ENCODE data around the gene VPS13C. TPM values are rescaled to one million over a fixed set of nuclear protein-coding genes. Genes with fewer than 3 reads are reported as not detected.
"Not testable (repeated sequence)": the region's sequence is repeated elsewhere in the genome, so short reads cannot be mapped to it uniquely, and the experiment has no call there.

VPS13C gene
- total RNA-seq, 1 experiment from 2014 or later, result 12.7 TPM

- DNase-seq (ENCODE audit: low spot score), result no peak
Measured at GRCh38 chr15:62035256-62035924, 24.9 kb downstream of the VPS13C start.

- DNase-seq (ENCODE audit: low spot score), result no peak
Measured at GRCh38 chr15:62027916-62028315, 32.3 kb downstream of the VPS13C start.

- DNase-seq (ENCODE audit: low spot score), result no peak
Measured at GRCh38 chr15:62027263-62027565, 33.0 kb downstream of the VPS13C start.

GRCh38 chr15:62026487-62027262 lies 33.6 kb downstream of the VPS13C start:
- DNase-seq (ENCODE audit: low spot score), result no peak

GRCh38 chr15:62021991-62022600 lies 38.2 kb downstream of the VPS13C start:
- peak; percentile 33 for DNase-seq (ENCODE audit: low spot score)

- no peak for DNase-seq (ENCODE audit: low spot score)
Measured at GRCh38 chr15:62020576-62021160, 39.6 kb downstream of the VPS13C start.

GRCh38 chr15:62005354-62005753 lies 54.9 kb downstream of the VPS13C start:
- DNase-seq (ENCODE audit: low spot score), result not testable (repeated sequence)

GRCh38 chr15:61997786-61998185 lies 62.5 kb downstream of the VPS13C start:
- no peak for DNase-seq (ENCODE audit: low spot score)

- no peak for DNase-seq (ENCODE audit: low spot score)
Measured at GRCh38 chr15:61996056-61996635, 64.1 kb downstream of the VPS13C start.

GRCh38 chr15:61994216-61994615 lies 66.0 kb downstream of the VPS13C start:
- no peak for DNase-seq (ENCODE audit: low spot score)

- DNase-seq (ENCODE audit: low spot score), result no peak
Measured at GRCh38 chr15:61992518-61992917, 67.7 kb downstream of the VPS13C start.

GRCh38 chr15:61989667-61990066 lies 70.6 kb downstream of the VPS13C start:
- DNase-seq (ENCODE audit: low spot score), result no peak

- DNase-seq (ENCODE audit: low spot score), result no peak
Measured at GRCh38 chr15:61987824-61988223, 72.4 kb downstream of the VPS13C start.

GRCh38 chr15:61983081-61983480 lies 77.2 kb downstream of the VPS13C start:
- DNase-seq (ENCODE audit: low spot score), result no peak

- no peak for DNase-seq (ENCODE audit: low spot score)
Measured at GRCh38 chr15:61978225-61978624, 82.0 kb downstream of the VPS13C start.

GRCh38 chr15:61974759-61975158 lies 85.5 kb downstream of the VPS13C start:
- no peak for DNase-seq (ENCODE audit: low spot score)

- DNase-seq (ENCODE audit: low spot score), result no peak
Measured at GRCh38 chr15:61974118-61974517, 86.1 kb downstream of the VPS13C start.

- DNase-seq (ENCODE audit: low spot score), result peak; percentile 9
Measured at GRCh38 chr15:61951949-61952348, 108.3 kb downstream of the VPS13C start.

- no peak for DNase-seq (ENCODE audit: low spot score)
Measured at GRCh38 chr15:61946778-61947177, 113.5 kb downstream of the VPS13C start.

- DNase-seq (ENCODE audit: low spot score), result no peak
Measured at GRCh38 chr15:61943992-61944391, 116.3 kb downstream of the VPS13C start.

- no peak for DNase-seq (ENCODE audit: low spot score)
Measured at GRCh38 chr15:61938249-61938648, 122.0 kb downstream of the VPS13C start.

- DNase-seq (ENCODE audit: low spot score), result no peak
Measured at GRCh38 chr15:61936528-61937195, 123.6 kb downstream of the VPS13C start.
